OCI-LY1 (cell line): ENCODE results near the gene ANKRD34A.
"Not testable (repeated sequence)": the region's sequence is repeated elsewhere in the genome, so short reads cannot be mapped to it uniquely, and the experiment has no call there.

Source experiments
- H2AFZ ChIP-seq: fragments of 200-600 bp; sonication (generic), shearing (Covaris generic); 2 replicates; pipeline ENCODE4 v1.6.0; 2014; ENCODE audit warnings: antibody characterized with exemption, mild to moderate bottlenecking, low read length
- H3F3A ChIP-seq: fragments of 200-600 bp; sonication (generic), shearing (Covaris generic); 2 replicates; pipeline ENCODE4 v1.6.0; 2014; ENCODE audit warnings: mild to moderate bottlenecking, antibody characterized with exemption, low read length, moderate library complexity; ENCODE audit not compliant: insufficient read depth
- H3K27ac ChIP-seq: fragments of 200-600 bp; sonication (generic); 2 replicates; pipeline ENCODE4 v1.5.1; 2014; ENCODE audit warnings: low read length, mixed run types, mild to moderate bottlenecking, low read depth; ENCODE audit not compliant: poor library complexity, severe bottlenecking
- H3K27me3 ChIP-seq: fragments of 200-600 bp; sonication (generic); 2 replicates; pipeline ENCODE4 v1.6.0; 2014; ENCODE audit warnings: antibody characterized with exemption, mild to moderate bottlenecking, low read length, moderate library complexity; ENCODE audit not compliant: insufficient read depth
- H3K36me3 ChIP-seq: fragments of 200-600 bp; sonication (generic); 2 replicates; pipeline ENCODE4 v1.6.1; 2014; ENCODE audit warnings: mild to moderate bottlenecking, antibody characterized with exemption, low read length, moderate library complexity, mixed read lengths; ENCODE audit not compliant: insufficient read depth
- H3K4me1 ChIP-seq: fragments of 200-600 bp; sonication (generic); 2 replicates; pipeline ENCODE4 v1.5.1; 2014; ENCODE audit warnings: mild to moderate bottlenecking, low read length, moderate library complexity; ENCODE audit not compliant: insufficient read depth, severe bottlenecking
- H3K4me2 ChIP-seq: fragments of 200-600 bp; sonication (generic), shearing (Covaris generic); 2 replicates; pipeline ENCODE4 v1.6.1; 2014; ENCODE audit warnings: low read length
- H3K4me3 ChIP-seq: fragments of 200-600 bp; sonication (generic); 2 replicates; pipeline ENCODE4 v1.5.1; 2014; ENCODE audit warnings: low read length, low read depth, mild to moderate bottlenecking, mixed read lengths; ENCODE audit not compliant: poor library complexity, severe bottlenecking
- H3K79me2 ChIP-seq: fragments of 200-600 bp; shearing (Covaris generic); 2 replicates; pipeline ENCODE4 v1.6.1; 2016; ENCODE audit warnings: mixed run types, low read length, mixed read lengths; ENCODE audit not compliant: insufficient read depth
- H3K9ac ChIP-seq: fragments of 200-600 bp; sonication (generic), shearing (Covaris generic); 2 replicates; pipeline ENCODE4 v1.6.1; 2014; ENCODE audit warnings: mild to moderate bottlenecking, low read length, mixed read lengths
- H3K9me2 ChIP-seq: fragments of 200-600 bp; sonication (generic), shearing (Covaris generic); 2 replicates; pipeline ENCODE4 v1.6.1; 2014; ENCODE audit warnings: low read depth, mild to moderate bottlenecking, low read length, mixed read lengths
- H3K9me3 ChIP-seq: fragments of 200-600 bp; shearing (Covaris generic); 2 replicates; pipeline ENCODE4 v1.6.1; 2014; ENCODE audit warnings: low read length, mixed read lengths
- H4K20me1 ChIP-seq: fragments of 200-600 bp; sonication (generic), shearing (Covaris generic); 2 replicates; pipeline ENCODE4 v1.6.0; 2016; ENCODE audit warnings: mild to moderate bottlenecking, low read length; ENCODE audit not compliant: insufficient read depth
- CTCF ChIP-seq: fragments of 200-600 bp; sonication (generic), shearing (Covaris generic); IDR thresholded peaks from 2 replicates; pipeline ENCODE4 v1.5.1; 2017; ENCODE audit warnings: mild to moderate bottlenecking, antibody characterized with exemption, low read length, moderate library complexity, mixed read lengths
- EZH2 ChIP-seq: fragments of 200-600 bp; sonication (generic), shearing (Covaris generic); IDR thresholded peaks from 2 replicates; pipeline ENCODE4 v1.8.0; 2017; ENCODE audit warnings: borderline replicate concordance, mixed run types, mild to moderate bottlenecking, antibody characterized with exemption, low read length, moderate library complexity, mixed read lengths

ANKRD34A gene

GRCh38 chr1:145935708-145936107 lies 28.7 kb downstream of the ANKRD34A start:
- no peaks in the 10 kb centered on the region for H3K79me2 ChIP-seq
- no peaks in the 10 kb centered on the region for H4K20me1 ChIP-seq
- no peak overlapping the region for H3K4me2 ChIP-seq
- peaks cover 33% of the 10 kb centered on the region for H3K4me1 ChIP-seq
- no peaks in the 10 kb centered on the region for H3K9me3 ChIP-seq
- no peaks in the 10 kb centered on the region for H3K9me2 ChIP-seq
- no peak overlapping the region for H2AFZ ChIP-seq
- H3K4me3 ChIP-seq: no peak overlapping the region
- peak overlapping the region; percentile 10 for H3K27ac ChIP-seq
- peaks cover 13% of the 10 kb centered on the region for H3K36me3 ChIP-seq
- H3F3A ChIP-seq: no peaks in the 10 kb centered on the region
- H3K9ac ChIP-seq: no peak overlapping the region
- H3K27me3 ChIP-seq: no peaks in the 10 kb centered on the region
- TF ChIP-seq CTCF (no peak), EZH2 (no peak)

- H3K36me3 ChIP-seq: peaks cover 13% of the 10 kb centered on the region; the same call in 1 of the 2 replicates
- H3F3A ChIP-seq, H3K9me2 ChIP-seq, H4K20me1 ChIP-seq, H3K27me3 ChIP-seq, H2AFZ ChIP-seq, H3K79me2 ChIP-seq, H3K9me3 ChIP-seq: not testable (repeated sequence)
- peak overlapping the region; percentile 45 for H3K4me3 ChIP-seq
- peaks cover 34% of the 10 kb centered on the region for H3K4me1 ChIP-seq
- peak overlapping the region; percentile 85 for H3K27ac ChIP-seq
- peak overlapping the region; percentile 58 for H3K4me2 ChIP-seq
- peak overlapping the region; percentile 31; the same call in 1 of the 2 replicates for H3K9ac ChIP-seq
These were observed 31.8 kb downstream of the ANKRD34A start for GRCh38 chr1:145932522-145933009.

- Histone ChIP-seq H3K27ac (peak overlapping the region; percentile 96), H2AFZ (no peak overlapping the region), H3F3A (peaks cover 3% of the 10 kb centered on the region; the same call in 1 of the 2 replicates), H3K9me2 (no peaks in the 10 kb centered on the region), H3K36me3 (peaks cover 23% of the 10 kb centered on the region), H4K20me1 (no peaks in the 10 kb centered on the region), H3K4me1 (peaks cover 35% of the 10 kb centered on the region), H3K9ac (peak overlapping the region; percentile 98), H3K4me3 (peak overlapping the region; percentile 85), H3K79me2 (peaks cover 9% of the 10 kb centered on the region), H3K9me3 (no peaks in the 10 kb centered on the region), H3K27me3 (no peaks in the 10 kb centered on the region), H3K4me2 (peak overlapping the region; percentile 74)
- TF ChIP-seq CTCF: no peak
- TF ChIP-seq EZH2: no peak
These were observed 36.3 kb downstream of the ANKRD34A start for GRCh38 chr1:145927916-145928643.
